GM21360 (cell line): ENCODE data around the gene LARP6.
A peak's percentile ranks its signal among the peaks of the same experiment; 100 is the strongest.
"Not testable (repeated sequence)": the region's sequence is repeated elsewhere in the genome, so short reads cannot be mapped to it uniquely, and the experiment has no call there.

Experiments used
- ATAC-seq: cut with Tn5 transposase; IDR thresholded peaks from one replicate; pipeline ENCODE4 v1.9.1; 2021; ENCODE audit warnings: mild to moderate bottlenecking, moderate library complexity; ENCODE audit not compliant: unreplicated experiment

The LARP6 gene

GRCh38 chr15:70853973-70854665 is at the start of gene LARP6:
LARP6 (minus strand) TSS chr15:70854157; CDS start chr15:70854088, 69 bp downstream.
- no peak for ATAC-seq

DNA sequence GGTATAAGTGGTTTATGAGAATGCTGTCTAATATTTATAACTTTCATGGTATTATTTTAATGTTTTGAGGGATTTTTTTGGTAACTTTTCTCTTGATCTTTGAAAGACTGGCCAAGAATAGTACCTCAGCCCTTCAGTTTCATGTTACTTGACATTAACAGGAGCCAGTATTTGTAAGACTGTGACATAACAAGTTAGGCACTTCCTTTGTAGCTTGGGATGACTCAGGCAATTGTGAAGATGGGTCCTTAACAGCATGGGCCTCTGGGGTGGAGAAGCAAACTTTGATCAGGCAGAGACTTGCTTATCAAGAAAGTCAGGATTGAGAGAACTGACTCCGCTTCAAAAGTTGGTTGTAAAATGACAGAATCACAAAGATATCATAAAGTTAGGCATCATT is 48.1 kb upstream of the LARP6 start:
- ATAC-seq = no peak

- no peak for ATAC-seq
Observed at GRCh38 chr15:70892912-70893560, 39.1 kb upstream of the LARP6 start.

- ATAC-seq = peak; percentile 73
Observed at GRCh38 chr15:70892002-70892911, 38.3 kb upstream of the LARP6 start, which contains the start of the genes LRRC49 and THAP10. LRRC49 (plus strand) TSS chr15:70892826; CDS start chr15:70892895, 69 bp downstream. THAP10 (minus strand) TSS chr15:70892433; CDS start chr15:70892272, 161 bp downstream.

DNA sequence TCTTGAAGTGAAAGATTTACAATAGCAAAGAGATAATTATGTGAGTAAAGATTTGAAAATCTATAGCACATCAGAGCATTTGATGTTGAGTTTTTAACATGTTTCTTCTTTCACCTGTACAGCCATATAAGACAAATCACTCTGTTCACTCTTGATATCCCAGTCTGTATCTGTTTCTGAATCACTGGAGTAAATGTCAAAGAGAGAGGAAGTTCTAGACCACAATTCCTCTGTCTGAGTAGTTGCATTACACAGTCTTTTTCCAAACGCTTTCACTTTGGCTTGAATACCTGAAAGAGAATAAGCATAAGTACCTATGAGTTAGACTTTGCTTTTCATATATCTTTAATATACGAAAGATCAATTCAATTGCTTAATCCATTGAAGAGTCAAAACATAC is 28.4 kb upstream of the LARP6 start:
- ATAC-seq = no peak

DNA sequence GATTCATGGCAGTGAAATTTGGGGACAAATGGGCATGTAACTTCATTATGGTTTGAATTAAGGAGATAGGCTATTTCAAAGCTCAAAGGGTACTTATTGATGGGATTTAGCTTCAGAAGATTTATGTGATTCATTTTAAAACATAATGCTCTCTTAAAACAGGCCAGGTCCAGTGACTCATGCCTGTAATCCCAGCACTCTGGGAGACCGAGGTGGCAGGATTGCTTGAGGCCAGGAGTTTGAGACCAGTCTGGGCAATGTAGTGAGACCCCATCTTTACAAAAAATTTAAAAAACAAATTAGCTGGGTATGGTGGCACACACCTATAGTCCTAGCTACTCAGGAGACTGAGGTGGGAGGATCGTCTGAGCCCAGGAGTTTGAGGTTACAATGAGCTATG is 26.8 kb upstream of the LARP6 start:
- no peak for ATAC-seq

DNA sequence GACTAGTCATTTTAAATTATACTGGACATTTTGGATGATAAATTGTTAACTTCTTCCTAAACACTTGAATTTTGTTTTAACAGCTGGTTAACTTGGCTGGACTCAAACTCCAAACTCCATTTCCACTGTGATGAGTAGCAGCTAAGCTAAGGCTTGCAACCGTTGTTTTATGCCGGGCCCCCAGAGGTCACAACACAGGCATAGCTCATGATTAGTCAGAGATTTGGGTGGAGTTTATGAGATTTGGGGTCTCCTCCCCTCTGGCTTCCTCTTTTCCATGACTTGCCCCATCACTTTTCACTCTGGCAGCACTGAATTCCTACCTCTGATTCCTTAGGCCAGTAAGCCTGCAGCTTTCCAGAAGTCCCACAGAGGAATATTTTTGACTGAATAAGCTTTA is 25.4 kb upstream of the LARP6 start:
- no peak for ATAC-seq

- no peak for ATAC-seq
Observed at GRCh38 chr15:70876683-70877082, 22.7 kb upstream of the LARP6 start.

GRCh38 chr15:70876011-70876410 is 22.1 kb upstream of the LARP6 start:
- ATAC-seq = no peak

- ATAC-seq = no peak
Observed at GRCh38 chr15:70875001-70875782, 21.2 kb upstream of the LARP6 start.

DNA sequence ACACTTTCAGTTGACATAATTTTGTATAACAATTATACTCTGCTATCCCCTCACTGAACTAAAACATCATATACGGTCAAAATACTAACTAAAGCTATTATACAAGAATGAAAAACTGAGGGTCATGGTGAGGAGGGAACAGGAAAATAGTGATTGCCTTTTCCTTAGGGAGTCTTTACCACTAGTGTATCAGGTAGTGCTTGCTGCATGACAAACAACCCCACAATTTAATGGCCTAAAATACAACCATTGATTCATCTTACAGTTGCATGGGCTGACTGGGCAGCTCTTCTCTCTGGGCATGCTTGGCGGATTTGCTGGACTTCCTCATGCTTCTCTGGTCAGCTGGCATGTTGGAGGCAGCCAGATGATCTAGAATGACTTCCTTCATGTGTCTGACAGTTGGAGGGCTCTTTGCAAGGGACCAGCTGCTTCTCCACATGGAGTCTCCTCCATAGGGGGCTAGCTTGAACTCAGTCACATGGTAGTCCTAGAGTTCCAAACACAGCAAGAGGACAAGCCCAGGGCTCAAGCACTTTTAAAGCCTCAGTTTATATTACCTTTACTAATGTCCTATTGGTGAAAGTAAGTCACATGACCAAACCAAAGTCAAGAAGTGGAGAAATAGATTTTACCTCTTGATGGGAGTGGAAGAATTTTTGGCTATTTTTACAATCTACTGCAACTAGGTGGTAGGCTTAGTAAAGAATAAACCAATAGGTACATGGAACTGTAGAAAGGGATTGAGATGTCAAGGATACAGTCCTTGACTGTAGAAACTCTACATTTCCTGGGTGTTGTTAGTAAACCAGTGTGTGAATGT is 19.5 kb upstream of the LARP6 start:
- ATAC-seq = no peak

- not testable (repeated sequence) for ATAC-seq
Observed at GRCh38 chr15:70871490-70871889, 17.5 kb upstream of the LARP6 start.

GRCh38 chr15:70870051-70870450 is 16.1 kb upstream of the LARP6 start:
- ATAC-seq = no peak

DNA sequence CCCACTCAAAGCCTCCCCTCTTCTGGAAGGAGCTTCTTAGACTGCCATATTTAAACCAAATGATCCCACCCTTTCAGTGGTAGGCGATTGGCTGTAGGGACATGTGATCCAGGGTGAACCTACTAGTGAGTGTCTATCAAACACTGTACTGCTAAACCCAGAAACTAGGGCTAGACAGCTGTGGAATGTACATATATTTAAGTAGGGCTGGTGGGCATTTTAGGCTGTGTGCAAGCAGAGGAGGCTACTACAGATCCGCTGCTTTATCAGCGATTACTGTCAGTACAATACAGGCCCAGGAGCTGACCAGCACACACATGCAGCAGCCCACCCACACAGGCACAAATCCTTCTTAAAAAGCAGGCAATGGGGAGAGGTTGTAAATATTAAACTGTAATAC is 15.4 kb upstream of the LARP6 start:
- no peak for ATAC-seq

- ATAC-seq = no peak
Observed at GRCh38 chr15:70867911-70868467, 14.0 kb upstream of the LARP6 start.

DNA sequence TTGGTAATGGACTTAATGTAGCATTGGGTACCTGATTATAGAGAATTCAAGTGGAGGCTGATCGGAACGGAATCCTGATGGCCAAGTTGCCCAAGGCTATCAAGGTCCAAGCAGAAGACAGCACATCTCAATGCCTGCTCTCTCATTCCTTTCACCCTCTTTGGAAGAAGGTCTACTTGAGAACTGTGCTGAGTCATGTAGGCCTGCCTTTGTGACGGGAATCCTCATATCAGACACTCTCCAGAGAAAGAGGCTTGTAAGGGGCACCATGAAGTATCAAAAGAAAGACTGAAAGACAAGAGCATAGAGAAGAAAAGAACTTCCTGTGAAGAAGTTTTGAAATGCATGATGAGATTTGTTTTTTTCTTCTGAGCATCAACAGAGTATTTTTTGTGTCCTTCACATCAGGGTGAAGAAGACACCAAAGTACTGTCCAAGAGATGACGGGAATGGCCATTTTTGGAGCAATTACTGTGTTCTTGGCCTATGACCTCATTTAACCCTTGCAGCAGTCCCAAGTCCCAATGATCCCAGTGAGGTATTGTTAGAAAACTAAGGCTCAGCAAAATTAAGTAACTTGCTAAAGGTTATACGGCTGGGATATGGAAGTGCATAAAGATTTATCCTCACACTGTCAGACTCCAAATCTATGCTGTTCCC is 13.2 kb upstream of the LARP6 start:
- ATAC-seq = no peak

DNA sequence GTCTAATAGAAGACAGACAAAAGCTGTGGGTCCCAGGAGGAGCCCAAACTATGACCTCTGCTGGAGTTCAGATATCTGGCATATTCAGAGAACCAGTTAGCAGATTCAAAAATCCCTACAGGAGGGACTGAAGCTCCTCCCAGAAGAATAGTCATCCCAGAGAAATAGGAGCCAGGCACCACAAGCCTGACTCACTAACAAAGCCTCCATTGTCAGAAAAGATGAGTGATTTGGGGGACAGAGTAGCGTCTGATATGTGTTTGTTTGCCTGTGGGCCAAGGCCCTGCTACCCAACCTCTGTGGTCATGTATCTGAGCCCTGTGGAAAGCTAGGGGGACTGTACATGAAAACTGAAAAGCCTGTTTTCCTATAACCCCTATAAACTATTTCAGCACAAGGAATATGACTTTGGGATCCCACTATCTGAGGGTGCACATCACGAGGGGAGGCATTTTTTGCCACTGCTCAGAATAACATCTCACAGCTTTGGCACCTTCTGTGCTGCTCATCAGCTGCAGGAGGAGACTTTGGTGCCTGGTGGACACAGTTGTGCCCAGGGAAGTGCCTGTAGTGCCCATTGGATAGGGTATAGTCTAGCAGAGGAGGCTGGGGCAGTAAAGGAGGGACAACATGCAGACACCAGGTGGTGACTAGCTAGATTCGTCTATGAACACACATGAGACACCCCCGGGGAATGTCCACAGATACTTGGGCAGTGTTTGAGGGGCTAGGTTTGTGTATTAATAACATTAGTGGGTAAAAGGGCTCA is 9.7 kb upstream of the LARP6 start:
- no peak for ATAC-seq

DNA sequence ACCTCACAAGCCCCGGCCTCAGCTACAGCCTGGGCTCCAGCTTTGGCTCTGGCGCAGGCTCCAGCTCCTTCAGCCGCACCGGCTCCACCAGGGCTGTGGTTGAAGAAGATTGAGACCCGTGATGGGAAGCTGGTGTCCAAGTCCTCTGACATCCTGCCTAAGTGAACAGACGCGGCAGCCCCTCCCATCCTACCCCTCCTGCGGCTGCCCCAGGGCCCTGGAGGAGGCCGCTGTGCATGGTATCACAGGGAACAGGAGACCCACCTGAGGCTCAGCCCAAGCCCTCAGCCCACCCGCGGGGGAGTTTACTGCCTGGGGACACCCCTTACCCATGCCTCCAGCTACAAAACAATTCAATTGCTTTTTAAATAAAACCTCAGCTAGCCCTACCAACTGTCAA is 6.0 kb upstream of the LARP6 start:
- no peak for ATAC-seq
